HuH-7 (cell line): ENCODE measurements around the gene GNPDA2.
A peak's percentile ranks its signal among the peaks of the same experiment; 100 is the strongest.
"Not testable (repeated sequence)": the region's sequence is repeated elsewhere in the genome, so short reads cannot be mapped to it uniquely, and the experiment has no call there.

Experiments used
- DNase-seq: peaks from one replicate; pipeline ENCODE4 v3.0.0; 2011; ENCODE audit warnings: low spot score

The GNPDA2 gene

GRCh38 chr4:44726038-44726871 is at the start of gene GNPDA2:
TSS of gene GNPDA2 (minus strand) at chr4:44726556. CDS start at chr4:44722207, 4,349 bp downstream.
- peak; percentile 87 for DNase-seq

GRCh38 chr4:44772340-44772739 is 46.0 kb upstream of the GNPDA2 start:
- no peak for DNase-seq

GRCh38 chr4:44771789-44772188 is 45.4 kb upstream of the GNPDA2 start:
- no peak for DNase-seq

- DNase-seq = no peak
Observed at GRCh38 chr4:44766453-44766852, 40.1 kb upstream of the GNPDA2 start.

- no peak for DNase-seq
Observed at GRCh38 chr4:44765116-44765515, 38.8 kb upstream of the GNPDA2 start.

GRCh38 chr4:44761306-44761705 is 35.0 kb upstream of the GNPDA2 start:
- DNase-seq = no peak

- DNase-seq = no peak
Observed at GRCh38 chr4:44760142-44760898, 34.0 kb upstream of the GNPDA2 start.

GRCh38 chr4:44756559-44756958 is 30.2 kb upstream of the GNPDA2 start:
- no peak for DNase-seq

- DNase-seq = no peak
Observed at GRCh38 chr4:44740201-44740600, 13.8 kb upstream of the GNPDA2 start.

- no peak for DNase-seq
Observed at GRCh38 chr4:44738615-44739014, 12.3 kb upstream of the GNPDA2 start.

GRCh38 chr4:44736900-44737299 is 10.5 kb upstream of the GNPDA2 start:
- DNase-seq = no peak

GRCh38 chr4:44728694-44729093 is 2.3 kb upstream of the GNPDA2 start:
- DNase-seq = not testable (repeated sequence)

- no peak for DNase-seq
Observed at GRCh38 chr4:44727471-44727870, 1.1 kb upstream of the GNPDA2 start.

- DNase-seq = no peak
Observed at GRCh38 chr4:44725726-44726037, 674 bp downstream of the GNPDA2 start.

- no peak for DNase-seq
Observed at GRCh38 chr4:44725166-44725565, 1.2 kb downstream of the GNPDA2 start.

GRCh38 chr4:44722001-44722400 is 4.4 kb downstream of the GNPDA2 start:
- DNase-seq = no peak

- DNase-seq = no peak
Observed at GRCh38 chr4:44720371-44720770, 6.0 kb downstream of the GNPDA2 start.

- DNase-seq = no peak
Observed at GRCh38 chr4:44716597-44716996, 9.8 kb downstream of the GNPDA2 start.

- no peak for DNase-seq
Observed at GRCh38 chr4:44713125-44713524, 13.2 kb downstream of the GNPDA2 start.

GRCh38 chr4:44704673-44705072 is 21.7 kb downstream of the GNPDA2 start:
- DNase-seq = no peak

- DNase-seq = no peak
Observed at GRCh38 chr4:44701037-44701436, 25.3 kb downstream of the GNPDA2 start.

GRCh38 chr4:44700427-44700826 is 25.9 kb downstream of the GNPDA2 start:
- DNase-seq = no peak

- DNase-seq = no peak
Observed at GRCh38 chr4:44684648-44685047, 41.7 kb downstream of the GNPDA2 start.

GRCh38 chr4:44679060-44679459 is 47.3 kb downstream of the GNPDA2 start:
- DNase-seq = no peak
